Endothelial cell of umbilical vein (primary cell): ENCODE measurements around the gene S100A1. TPM values are rescaled to one million over a fixed set of nuclear protein-coding genes. Genes with fewer than 3 reads are reported as not detected.

ENCODE experiments used
- BruUV-seq: library from RNA; stranded (reverse); fragments of 400-500 nt; replicated peaks from 2 replicates; lab custom pipeline; 2021; lab: Mats Ljungman, UMichigan
- CTCF ChIA-PET: fragments of 300-600, 350-600 bp; sonication (Branson Sonifier 250); formaldehyde crosslinking; loops from one replicate; lab custom pipeline; 2021; ENCODE audit warnings: antibody characterized with exemption, inconsistent platforms; lab: Charles Lee
- POLR2A ChIA-PET: fragments of 300-600, 350-600 bp; sonication (Branson Sonifier 250); formaldehyde crosslinking; loops from one replicate; lab custom pipeline; 2021; ENCODE audit warnings: antibody characterized with exemption, inconsistent platforms; lab: Charles Lee
- DNase-seq: peaks from one replicate; pipeline ENCODE4 v3.0.0-alpha.2; 2011; ENCODE audit warnings: low read depth, low spot score
- FAIRE-seq: peaks from 2 replicates; lab custom pipeline; 2011; peaks lifted over from hg19 to GRCh38; lab: Jason Lieb, UNC
- H2AFZ ChIP-seq: 2 replicates; pipeline ENCODE4 v1.6.0; 2012; ENCODE audit warnings: low read depth, low read length, control low read depth, inconsistent platforms
- H3K27ac ChIP-seq: 2 replicates; pipeline ENCODE4 v1.5.1; 2011; ENCODE audit warnings: low read depth, mild to moderate bottlenecking, control low read depth, low read length, moderate library complexity; ENCODE audit not compliant: insufficient read depth
- H3K27me3 ChIP-seq, 2 experiments: 2 replicates each; pipeline versions ENCODE4 v1.6.0 to v1.6.1; 2011; ENCODE audit warnings: low read length in 2 of 2, mixed read lengths in 1 of 2; ENCODE audit not compliant: control insufficient read depth in 2 of 2, insufficient read depth in 2 of 2
- H3K36me3 ChIP-seq, 2 experiments: 2 replicates in 1 of 2; 3 replicates in 1 of 2; pipeline ENCODE4 v1.5.1; 2011; ENCODE audit warnings: low read length in 2 of 2, mild to moderate bottlenecking in 1 of 2, moderate library complexity in 1 of 2; ENCODE audit not compliant: control insufficient read depth in 2 of 2, insufficient read depth in 2 of 2; ENCODE audit errors: extremely low read depth in 1 of 2
- H3K4me1 ChIP-seq: 3 replicates; pipeline ENCODE4 v1.5.1; 2011; ENCODE audit warnings: mild to moderate bottlenecking, low read length; ENCODE audit not compliant: control insufficient read depth, insufficient read depth; ENCODE audit errors: extremely low read depth
- H3K4me2 ChIP-seq: 2 replicates; pipeline ENCODE4 v1.6.1; 2011; ENCODE audit warnings: low read length, control low read depth, mixed read lengths; ENCODE audit not compliant: insufficient read depth
- H3K4me3 ChIP-seq, 3 experiments: fragments of 200-600 bp in 1 of 3; sonication (generic), shearing (Covaris generic) in 1 of 3; replicated peaks in 1 of 3; 2 replicates each; pipeline ENCODE4 v1.5.1; 2011 to 2016; ENCODE audit warnings: control low read depth in 3 of 3, low read length in 3 of 3, mild to moderate bottlenecking in 2 of 3, inconsistent platforms in 1 of 3, low read depth in 1 of 3, moderate library complexity in 1 of 3; ENCODE audit not compliant: insufficient read depth in 1 of 3
- H3K79me2 ChIP-seq: 2 replicates; pipeline ENCODE4 v1.6.0; 2012; ENCODE audit warnings: low read length, inconsistent platforms; ENCODE audit not compliant: control insufficient read depth, insufficient read depth
- H3K9ac ChIP-seq: replicated peaks from 2 replicates; pipeline ENCODE3; 2011; ENCODE audit warnings: low read length, control low read depth; ENCODE audit not compliant: insufficient read depth; ENCODE audit errors: extremely low read depth
- H3K9me1 ChIP-seq: replicated peaks from 3 replicates; pipeline ENCODE4 v1.6.0; 2011; ENCODE audit warnings: mild to moderate bottlenecking, low read length; ENCODE audit not compliant: control insufficient read depth, insufficient read depth; ENCODE audit errors: extremely low read depth
- H3K9me3 ChIP-seq: replicated peaks from 2 replicates; pipeline ENCODE4 v1.5.1; 2012; ENCODE audit warnings: low read length, inconsistent platforms; ENCODE audit not compliant: control insufficient read depth, insufficient read depth
- H4K20me1 ChIP-seq: replicated peaks from 2 replicates; pipeline ENCODE3; 2011; ENCODE audit warnings: mild to moderate bottlenecking, low read length; ENCODE audit not compliant: control insufficient read depth, insufficient read depth; ENCODE audit errors: extremely low read depth
- CTCF ChIP-seq, 2 donors: IDR thresholded peaks; 1 replicate in 1 of 2; 2 replicates in 1 of 2; pipeline ENCODE4 v1.5.1; 2011; ENCODE audit warnings: low read length in 2 of 2, mild to moderate bottlenecking in 2 of 2, moderate library complexity in 2 of 2, control low read depth in 1 of 2, inconsistent platforms in 1 of 2, low read depth in 1 of 2; ENCODE audit not compliant: insufficient read depth in 1 of 2; ENCODE audit errors: extremely low read depth in 1 of 2
- EZH2 ChIP-seq: IDR thresholded peaks from 2 replicates; pipeline ENCODE4 v1.6.1; 2012; ENCODE audit warnings: borderline replicate concordance, low read depth, mild to moderate bottlenecking, moderate library complexity, low read length, inconsistent platforms; ENCODE audit not compliant: severe bottlenecking
- FOS ChIP-seq: IDR thresholded peaks from 2 replicates; pipeline ENCODE4 v1.6.1; 2011; ENCODE audit warnings: mild to moderate bottlenecking, low read length, moderate library complexity, borderline replicate concordance; ENCODE audit not compliant: insufficient read depth
- GATA2 ChIP-seq: IDR thresholded peaks from 2 replicates; pipeline ENCODE4 v1.7.0; 2011; ENCODE audit warnings: low read depth, mild to moderate bottlenecking, moderate library complexity, mixed read lengths, low read length; ENCODE audit not compliant: insufficient read length, insufficient read depth
- JUN ChIP-seq: IDR thresholded peaks from 2 replicates; pipeline ENCODE4 v1.6.1; 2011; ENCODE audit warnings: borderline replicate concordance, low read depth; ENCODE audit not compliant: insufficient read length, insufficient read depth
- MYC ChIP-seq: IDR thresholded peaks from one replicate; pipeline ENCODE4 v1.6.1; 2011; ENCODE audit warnings: mild to moderate bottlenecking, low read depth, low read length
- POLR2A ChIP-seq: IDR thresholded peaks from 2 replicates; pipeline ENCODE4 v1.6.1; 2012; ENCODE audit warnings: low read depth, mild to moderate bottlenecking, control low read depth, low read length
- POLR2AphosphoS5 ChIP-seq: IDR thresholded peaks from 2 replicates; pipeline ENCODE4 v1.6.1; 2012; ENCODE audit warnings: low read depth, mild to moderate bottlenecking, control low read depth, low read length, moderate library complexity; ENCODE audit not compliant: insufficient read depth
- dilution Hi-C: fragments of 300-500 bp; cut with MboI; formaldehyde crosslinking; loops from one replicate; pipeline ENCODE4 v1.15.0; 2019; ENCODE audit warnings: low sequenced_read_pairs; ENCODE audit not compliant: extremely low pct_ligation_motif_present
- intact Hi-C: fragments of 100-400 bp; cut with micrococcal nuclease; formaldehyde crosslinking; loops from one replicate; pipeline ENCODE4 v1.10.0; 2022
- polyA plus RNA-seq, 4 experiments: library from polyadenylated mRNA; depleted of rRNA in 3 of 4; stranded (reverse) in 3 of 4; unstranded in 1 of 4; fragments of >200 nt; gene quantifications; 2 replicates each; pipeline versions ENCODE4 v1.2.1 to v1.2.3, GENCODE V29; 2011 to 2012; ENCODE audit warnings: missing spikeins in 1 of 4
- total RNA-seq: library from RNA; stranded (reverse); gene quantifications from 2 replicates; pipeline ENCODE4 v1.2.3, GENCODE V29; 2021
- TF ChIP-seq, protein P1 (sequence below): IDR thresholded peaks from 2 replicates; pipeline ENCODE4 v1.6.1; 2011; ENCODE audit not compliant: insufficient read depth, insufficient read length

Gene S100A1
- total and polyA plus RNA-seq, 2 donors (not counting 3 experiments of a cell fraction or from before 2014, with no cell fraction given), result not detected

DNA sequence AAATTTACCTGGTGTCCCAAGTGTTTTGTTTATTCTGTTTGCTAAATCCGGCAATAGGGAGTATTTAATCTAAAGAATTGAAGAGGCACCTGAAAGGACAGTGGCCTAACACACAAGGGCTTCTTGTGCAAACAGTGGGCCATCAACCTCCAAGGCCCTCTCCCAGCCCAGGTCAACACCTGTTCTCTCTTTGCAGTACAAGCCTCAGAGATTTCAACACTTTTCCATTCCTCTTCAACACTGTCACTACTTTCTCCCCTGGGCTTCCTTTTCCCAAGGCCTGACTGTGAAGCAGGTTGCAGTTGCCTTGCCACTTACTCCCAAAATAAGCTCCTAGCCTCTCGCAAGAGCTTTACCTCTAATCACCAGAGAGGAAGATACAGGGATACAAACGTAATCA, 27.1 kb downstream of the S100A1 start:
- Histone ChIP-seq H4K20me1 (no peaks in the 10 kb centered on the region), H2AFZ (no peak overlapping the region), H3K27ac (no peak overlapping the region), H3K9ac (no peak overlapping the region), H3K4me3 (no peak overlapping the region), H3K9me3 (no peaks in the 10 kb centered on the region), H3K4me1 (peaks cover 15% of the 10 kb centered on the region), H3K36me3 (no peaks in the 10 kb centered on the region), H3K79me2 (peaks cover 13% of the 10 kb centered on the region), H3K9me1 (no peaks in the 10 kb centered on the region), H3K27me3 (no peaks in the 10 kb centered on the region), H3K4me2 (no peak overlapping the region)
- intact Hi-C loops, result no loop called here
- no peak for DNase-seq
- no TSS peak for BruUV-seq
- FAIRE-seq, result no peak
- POLR2A ChIA-PET, result interaction anchor here (0.6 kb wide), 1 partner anchor 51 kb away, joined by 3 read pairs; no protein-coding TSS in a partner anchor
- dilution Hi-C loops, result no loop called here
- CTCF ChIA-PET, result interaction anchor here (1.2 kb wide), 1 partner anchor 83 kb away, joined by 3 read pairs; no protein-coding TSS in a partner anchor
- TF ChIP-seq POLR2AphosphoS5, result no peak
- TF ChIP-seq MYC, result no peak
- TF ChIP-seq GATA2, result no peak
- TF ChIP-seq FOS, result no peak
- no peak for TF ChIP-seq POLR2A
- TF ChIP-seq JUN, result no peak
- no peak for TF ChIP-seq EZH2
- TF ChIP-seq, protein P1, sequence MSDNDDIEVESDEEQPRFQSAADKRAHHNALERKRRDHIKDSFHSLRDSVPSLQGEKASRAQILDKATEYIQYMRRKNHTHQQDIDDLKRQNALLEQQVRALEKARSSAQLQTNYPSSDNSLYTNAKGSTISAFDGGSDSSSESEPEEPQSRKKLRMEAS, result no peak
- TF ChIP-seq CTCF (IDR thresholded peaks at IDR 0.05; ENCODE audit: extremely low read depth in 1 of 2, insufficient read depth in 1 of 2, low read depth in 1 of 2, low read length in 2 of 2), result no peak
